HPDE6-E6E7 (cell line): ENCODE data around the gene AXIN2.

Source experiments
- DNase-seq: peaks from one replicate; pipeline ENCODE4 v3.0.0; 2011; ENCODE audit warnings: missing footprints; ENCODE audit errors: extremely low spot score

AXIN2 gene

GRCh38 chr17:65553646-65554552 is 7.5 kb downstream of the AXIN2 start:
- DNase-seq, result no peak

- DNase-seq, result no peak
These were observed 8.3 kb downstream of the AXIN2 start for GRCh38 chr17:65553009-65553645.

- DNase-seq, result no peak
These were observed 9.2 kb downstream of the AXIN2 start for GRCh38 chr17:65552214-65552613.

- no peak for DNase-seq
These were observed 10.0 kb downstream of the AXIN2 start for GRCh38 chr17:65551267-65552040.

GRCh38 chr17:65550758-65551157 is 10.7 kb downstream of the AXIN2 start:
- DNase-seq, result no peak

- DNase-seq, result no peak
These were observed 11.3 kb downstream of the AXIN2 start for GRCh38 chr17:65550075-65550662.

GRCh38 chr17:65548269-65548969 is 13.0 kb downstream of the AXIN2 start:
- DNase-seq, result no peak

GRCh38 chr17:65547253-65547670 is 14.2 kb downstream of the AXIN2 start:
- DNase-seq, result no peak

- DNase-seq, result no peak
These were observed 14.9 kb downstream of the AXIN2 start for GRCh38 chr17:65546579-65546978.

GRCh38 chr17:65545705-65546523 is 15.5 kb downstream of the AXIN2 start:
- DNase-seq, result no peak

GRCh38 chr17:65544672-65545071 is 16.8 kb downstream of the AXIN2 start:
- DNase-seq, result no peak

- no peak for DNase-seq
These were observed 18.8 kb downstream of the AXIN2 start for GRCh38 chr17:65542610-65543009.

GRCh38 chr17:65542067-65542466 is 19.4 kb downstream of the AXIN2 start:
- DNase-seq, result no peak

GRCh38 chr17:65541453-65541852 is 20.0 kb downstream of the AXIN2 start:
- DNase-seq, result no peak

- DNase-seq, result no peak
These were observed 21.7 kb downstream of the AXIN2 start for GRCh38 chr17:65539630-65540266.

- DNase-seq, result no peak
These were observed 22.5 kb downstream of the AXIN2 start for GRCh38 chr17:65538675-65539529.

GRCh38 chr17:65537845-65538674 is 23.4 kb downstream of the AXIN2 start:
- DNase-seq, result no peak

- DNase-seq, result no peak
These were observed 24.1 kb downstream of the AXIN2 start for GRCh38 chr17:65537343-65537844.
